HG02852 (cell line): ENCODE data around the gene MAN1C1.
"Not testable (repeated sequence)": the region's sequence is repeated elsewhere in the genome, so short reads cannot be mapped to it uniquely, and the experiment has no call there.

ENCODE experiments used
- ATAC-seq: cut with Tn5 transposase; IDR thresholded peaks from one replicate; pipeline ENCODE4 v1.9.1; 2021; ENCODE audit warnings: mild to moderate bottlenecking, moderate library complexity; ENCODE audit not compliant: unreplicated experiment

Gene MAN1C1

DNA sequence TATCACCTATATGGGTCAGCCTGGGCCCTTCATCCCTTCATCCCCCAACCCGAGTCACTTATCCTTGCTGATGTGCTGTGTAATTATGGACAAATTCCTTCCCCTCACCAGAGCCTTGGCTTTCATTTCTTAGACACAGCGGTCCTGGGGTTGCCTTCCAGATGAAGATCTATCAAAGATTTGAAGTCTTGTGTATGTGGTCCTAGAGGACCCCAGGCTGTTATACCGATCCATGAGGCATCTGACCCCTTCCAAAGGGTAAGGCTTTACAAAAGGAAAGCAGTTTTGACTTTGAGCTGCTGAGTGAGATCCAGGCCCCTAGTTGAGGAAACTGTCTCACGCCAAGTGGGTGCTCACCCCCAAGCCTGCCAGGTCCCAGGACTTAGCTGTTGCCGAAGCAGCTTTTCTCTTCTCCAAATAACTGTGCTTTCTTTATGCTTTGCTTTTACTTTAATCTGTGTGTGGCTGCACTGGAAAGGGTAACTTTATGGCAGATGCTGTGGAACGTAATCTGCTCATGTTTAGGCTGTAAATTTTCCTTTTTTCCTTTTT lies 37.6 kb downstream of the MAN1C1 start:
- ATAC-seq, result no peak

DNA sequence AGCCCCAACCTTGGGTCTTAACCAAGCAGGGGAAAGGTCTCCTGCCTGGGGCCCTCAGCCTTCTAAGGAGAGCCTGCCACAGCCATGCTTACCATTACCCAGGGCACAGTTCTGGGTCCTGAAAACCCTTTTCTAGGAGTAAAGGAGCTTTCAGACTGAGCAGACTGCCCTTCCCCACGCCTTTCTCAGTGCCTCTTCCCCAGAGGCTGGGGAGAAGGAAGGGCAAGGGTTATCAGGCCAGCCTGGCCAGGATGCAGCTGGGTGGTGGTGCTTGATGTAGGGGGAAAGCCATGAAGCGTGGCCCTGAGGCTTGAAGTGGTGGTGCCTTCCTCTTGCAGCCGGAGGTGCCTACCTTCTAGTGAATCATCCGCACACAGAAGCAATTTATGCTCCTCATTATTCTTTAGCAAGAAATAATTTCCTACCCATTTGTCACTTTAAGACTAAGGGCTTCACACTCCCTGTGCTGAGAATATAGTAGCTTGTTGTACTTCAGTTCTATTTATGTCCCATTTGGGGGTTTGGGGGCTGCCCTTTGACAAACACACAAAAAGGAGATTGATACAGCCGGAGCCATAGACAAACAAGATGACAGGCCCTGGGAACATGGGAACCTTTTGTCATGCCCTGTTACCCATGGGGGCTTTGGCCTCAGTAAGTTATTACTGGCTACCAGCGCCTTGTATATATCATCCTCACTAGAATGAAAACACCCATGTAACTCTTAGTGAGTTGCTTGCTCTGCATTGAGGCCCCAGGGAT lies 40.7 kb downstream of the MAN1C1 start:
- no peak for ATAC-seq

DNA sequence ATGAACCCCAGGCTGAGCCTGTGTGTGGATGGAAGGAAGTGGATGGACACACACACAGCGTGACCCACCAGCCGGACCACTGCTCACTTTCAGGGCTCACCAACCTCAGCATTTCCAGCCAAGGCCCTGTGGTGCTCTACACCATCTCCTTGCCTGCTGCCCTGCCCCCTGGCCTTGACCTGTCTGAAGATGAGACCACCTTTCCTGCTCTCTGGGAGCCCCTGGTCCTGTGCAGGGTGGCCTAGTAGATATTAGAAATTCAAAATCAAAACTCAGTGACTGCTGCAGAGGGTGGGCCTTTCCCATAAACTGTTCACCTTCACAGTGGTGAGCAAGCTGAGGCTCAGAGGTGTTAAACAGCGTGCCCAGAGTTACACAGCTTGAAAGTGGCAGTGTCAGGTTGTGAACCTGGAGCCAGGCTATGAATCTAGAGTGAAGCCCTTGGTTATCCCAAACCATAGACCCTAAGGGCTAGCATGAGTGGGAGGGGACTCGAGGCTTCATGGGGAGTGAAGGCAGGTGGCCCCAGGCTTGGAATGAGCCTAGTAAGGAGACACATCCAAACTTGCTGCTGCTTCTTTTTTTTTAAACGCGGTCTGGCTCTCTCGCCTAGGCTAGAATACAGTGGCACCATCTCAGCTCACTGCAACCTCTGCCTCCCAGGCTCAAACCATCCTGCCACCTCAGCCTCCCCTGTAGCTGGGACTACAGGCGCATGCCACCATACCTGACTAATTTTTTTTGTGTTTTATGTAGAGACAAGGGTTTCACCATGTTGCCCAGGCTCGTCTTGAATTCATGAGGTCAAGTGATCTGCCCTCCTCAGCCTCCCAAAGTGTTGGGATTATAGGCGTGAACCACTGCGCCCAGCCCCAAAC lies 41.5 kb downstream of the MAN1C1 start:
- ATAC-seq, result no peak

DNA sequence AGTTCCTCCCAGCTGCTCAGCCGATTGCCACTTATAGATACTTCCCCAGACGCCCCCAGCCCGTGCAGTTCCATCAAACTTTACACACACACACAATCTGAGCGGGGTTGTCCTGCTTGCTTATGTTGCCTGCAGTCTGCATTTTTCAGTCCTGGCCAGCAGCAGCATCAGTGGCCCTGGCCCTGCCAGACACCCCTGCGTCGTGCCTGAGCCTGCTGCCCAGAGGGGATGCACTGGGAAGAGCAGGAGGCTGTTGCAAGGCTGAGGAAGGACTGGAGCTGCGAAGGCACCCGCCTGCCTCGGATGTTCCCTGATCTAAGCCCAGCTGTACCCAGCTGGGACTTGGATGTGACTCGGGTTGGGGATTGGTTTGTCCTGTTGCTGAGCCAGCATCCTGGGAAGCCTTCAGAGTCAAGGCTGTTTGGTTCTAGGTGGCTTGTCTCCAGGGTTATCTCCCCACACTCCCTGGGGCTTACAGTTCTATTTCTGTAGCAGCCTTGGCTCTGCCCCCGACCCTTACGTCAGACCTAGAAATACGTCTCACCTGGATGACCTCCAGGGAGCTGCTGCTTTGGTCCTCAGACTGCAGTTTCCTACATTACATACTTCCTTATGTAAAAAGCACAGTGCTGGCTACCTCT lies 42.3 kb downstream of the MAN1C1 start:
- ATAC-seq, result no peak

DNA sequence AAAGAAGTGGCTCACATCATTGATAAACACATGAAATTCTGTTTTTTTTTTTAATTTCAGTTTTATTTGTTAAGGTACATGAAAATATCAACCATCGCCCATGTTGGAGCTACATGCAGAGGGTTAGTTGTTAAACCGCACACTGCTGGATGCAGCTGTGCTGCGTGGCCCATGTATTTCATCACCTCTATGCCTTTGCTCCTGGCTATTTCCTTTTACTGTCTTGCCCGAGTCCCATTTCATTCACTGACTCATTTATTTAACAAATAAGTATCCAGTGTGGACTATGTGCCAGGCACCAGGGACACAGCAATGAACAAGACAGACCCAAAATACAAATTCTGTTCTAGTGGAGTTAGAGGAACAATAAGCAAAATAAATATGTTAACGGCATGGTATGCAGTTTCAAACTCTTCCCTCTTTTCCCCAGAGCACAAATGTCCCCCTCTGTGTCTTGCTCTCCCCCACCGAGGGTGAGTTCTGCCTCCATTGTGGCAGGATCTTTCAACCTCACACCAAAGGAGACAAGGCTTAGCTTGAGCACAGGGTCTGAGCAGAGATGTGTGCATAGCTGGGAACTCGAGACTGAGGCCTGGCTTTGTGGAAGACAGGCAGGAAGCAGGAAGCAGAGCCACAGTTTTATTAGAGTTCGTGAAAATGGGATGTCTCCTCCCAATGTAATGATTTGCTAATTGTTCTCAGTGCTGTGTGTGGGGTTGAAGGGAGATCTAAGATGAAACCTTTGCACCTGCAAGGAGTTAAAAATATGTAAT lies 44.6 kb downstream of the MAN1C1 start:
- no peak for ATAC-seq

DNA sequence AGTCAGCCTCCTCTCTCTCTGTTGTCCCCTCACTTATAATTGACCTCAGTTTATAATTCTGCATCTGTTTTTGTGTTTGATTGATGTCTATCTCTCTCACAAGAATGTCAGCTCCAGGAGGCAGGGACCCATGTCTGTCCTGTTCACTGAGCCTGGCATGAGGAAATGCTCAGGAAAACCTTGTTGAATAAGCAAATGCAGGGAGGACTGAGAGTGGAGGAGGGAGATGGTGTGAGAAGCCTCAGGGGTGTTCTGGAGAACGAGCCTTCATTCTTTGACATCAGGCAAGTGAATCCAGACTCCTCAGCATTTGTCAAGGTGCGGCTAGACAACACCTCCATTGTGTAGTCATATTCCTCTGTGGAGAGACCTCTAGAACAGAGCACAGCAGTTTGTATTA lies 45.5 kb downstream of the MAN1C1 start:
- no peak for ATAC-seq

DNA sequence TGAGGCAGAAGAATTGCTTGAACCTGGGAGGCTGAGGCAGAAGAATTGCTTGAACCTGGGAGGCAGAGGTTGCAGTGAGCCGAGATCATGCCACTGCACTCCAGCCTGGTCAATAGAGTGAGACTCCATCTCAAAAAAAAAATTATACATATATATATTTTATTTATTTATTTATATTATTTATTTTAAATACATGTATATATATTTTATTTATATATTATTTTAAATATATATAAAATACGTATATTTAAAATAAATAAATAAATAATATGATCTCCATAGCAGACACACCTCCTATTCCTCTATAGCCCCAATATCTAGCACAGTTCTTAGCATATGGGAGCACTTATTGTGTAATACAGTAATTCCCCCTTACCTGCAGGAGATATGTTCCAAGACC lies 46.4 kb downstream of the MAN1C1 start:
- ATAC-seq, result not testable (repeated sequence)

DNA sequence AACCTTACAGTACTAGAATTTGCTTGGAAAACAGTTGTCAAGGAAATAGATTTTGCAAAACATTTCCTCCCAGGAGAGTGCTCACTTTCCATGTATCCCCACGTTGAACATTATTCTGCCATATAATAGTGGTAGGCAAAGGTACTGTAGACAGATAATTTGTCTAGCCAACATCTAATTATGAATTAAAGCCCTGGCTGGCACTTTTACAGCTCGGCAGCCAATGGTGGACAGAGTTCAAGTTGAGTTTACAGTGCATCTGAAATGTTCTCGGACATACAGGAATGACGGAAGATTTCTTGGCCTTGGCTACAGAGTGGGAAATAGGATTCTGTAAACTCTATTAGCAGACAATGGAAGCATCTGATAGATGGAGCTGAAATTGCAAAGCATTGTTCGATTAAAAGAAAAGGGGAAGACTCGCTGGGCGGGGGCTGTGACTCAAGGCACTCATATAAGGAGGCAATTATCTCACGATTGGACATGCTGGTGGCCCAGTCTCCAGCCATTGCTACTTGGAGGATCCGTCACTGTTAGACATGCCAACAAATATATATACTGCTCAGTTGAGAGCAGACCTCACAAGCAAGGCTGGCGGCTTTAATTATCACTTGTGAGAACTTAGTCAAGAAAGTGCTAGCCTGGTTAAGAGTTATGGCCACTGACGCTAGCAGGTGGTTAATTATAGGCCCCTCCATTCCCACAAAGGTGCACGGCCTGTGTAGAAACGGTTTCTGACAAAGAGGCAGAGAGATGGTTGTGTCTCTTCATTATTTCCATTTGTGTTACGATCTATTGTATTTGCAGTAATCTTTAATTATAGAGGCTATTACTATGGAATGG lies 48.0 kb downstream of the MAN1C1 start:
- no peak for ATAC-seq

DNA sequence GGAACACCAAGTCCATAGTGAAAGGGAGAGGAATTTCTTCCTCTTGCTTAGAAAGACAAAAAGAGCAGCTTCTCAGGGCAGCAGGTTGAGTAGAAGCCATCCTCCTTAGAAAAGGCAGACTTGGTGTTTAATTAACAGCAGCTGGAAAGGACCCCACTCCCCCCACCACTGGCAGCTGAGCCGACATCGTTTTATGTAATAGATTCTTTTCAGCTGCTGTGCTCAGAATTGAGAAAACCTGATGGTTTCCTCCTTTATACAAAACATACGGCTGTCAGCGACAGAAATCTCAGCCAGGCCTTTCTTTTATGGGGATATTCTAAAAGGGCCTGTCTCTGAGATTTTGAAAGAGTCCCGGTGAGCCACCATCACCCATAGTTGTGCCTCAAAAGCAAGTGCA lies 49.9 kb downstream of the MAN1C1 start:
- no peak for ATAC-seq

DNA sequence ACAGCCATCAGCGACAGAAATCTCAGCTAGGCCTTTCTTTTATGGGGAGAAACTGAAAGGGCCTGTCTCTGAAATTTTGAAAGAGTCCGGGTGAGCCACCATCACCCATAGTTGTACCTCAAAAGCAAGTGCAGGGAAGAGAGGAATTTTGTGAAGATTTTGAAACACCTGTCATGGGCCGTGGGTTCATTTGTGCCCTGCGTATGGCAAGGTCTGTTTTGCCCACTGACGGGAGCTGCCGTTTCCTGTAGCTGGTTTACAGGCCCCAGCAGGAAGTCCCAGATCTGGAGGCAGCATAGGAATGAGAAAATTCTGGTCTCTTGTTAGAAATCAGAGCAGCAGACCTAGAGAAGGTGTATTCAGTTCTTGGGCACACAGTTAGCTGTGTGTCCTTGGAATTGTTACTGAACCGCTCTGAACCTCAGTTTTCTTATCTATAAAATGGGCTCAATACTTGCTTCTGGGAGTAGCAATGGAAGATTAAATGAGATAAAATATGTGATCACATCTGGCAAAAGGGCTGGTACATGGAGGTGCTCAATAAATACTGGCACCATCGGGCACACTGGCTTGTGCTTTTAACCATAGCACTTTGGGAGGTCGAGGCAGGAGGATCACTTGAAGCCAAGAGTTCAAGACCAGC lies 52.5 kb downstream of the MAN1C1 start:
- no peak for ATAC-seq

DNA sequence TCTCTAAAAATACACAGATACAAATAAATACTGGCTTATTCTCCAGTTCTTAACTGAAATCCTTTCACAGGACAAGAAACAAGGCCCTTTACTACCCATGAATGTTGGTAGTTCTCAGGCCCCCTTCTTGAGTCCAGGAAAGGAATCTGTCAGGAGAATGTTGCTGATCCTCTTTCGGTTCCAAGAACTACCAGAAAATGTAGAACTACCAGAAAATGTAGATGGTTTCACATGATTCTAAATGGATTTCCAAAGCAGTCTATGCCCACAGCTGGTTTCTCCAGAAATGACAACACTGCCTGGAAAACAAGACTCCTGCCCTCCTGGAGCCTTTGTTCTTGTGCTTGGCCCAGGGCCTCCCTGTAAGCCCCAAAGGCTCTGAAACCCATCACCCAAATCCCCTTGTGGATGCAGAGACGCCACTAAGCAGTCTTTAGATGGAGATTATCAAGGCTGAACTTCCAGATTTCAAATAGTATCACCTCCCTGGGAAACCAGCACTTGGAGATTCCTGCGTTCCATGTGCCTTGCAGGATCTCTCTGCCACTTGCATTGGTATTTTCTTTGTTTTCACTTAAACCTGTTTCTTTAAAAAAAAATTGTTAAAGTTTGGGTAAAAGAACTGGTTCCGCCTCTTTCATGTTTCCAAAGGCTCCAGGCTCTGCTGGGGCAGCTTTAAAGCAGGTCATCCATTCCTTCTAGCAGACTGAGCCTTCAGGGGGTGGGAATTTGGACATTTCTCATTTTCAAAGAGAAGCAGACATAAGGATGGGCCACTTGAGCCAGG lies 53.4 kb downstream of the MAN1C1 start:
- no peak for ATAC-seq

DNA sequence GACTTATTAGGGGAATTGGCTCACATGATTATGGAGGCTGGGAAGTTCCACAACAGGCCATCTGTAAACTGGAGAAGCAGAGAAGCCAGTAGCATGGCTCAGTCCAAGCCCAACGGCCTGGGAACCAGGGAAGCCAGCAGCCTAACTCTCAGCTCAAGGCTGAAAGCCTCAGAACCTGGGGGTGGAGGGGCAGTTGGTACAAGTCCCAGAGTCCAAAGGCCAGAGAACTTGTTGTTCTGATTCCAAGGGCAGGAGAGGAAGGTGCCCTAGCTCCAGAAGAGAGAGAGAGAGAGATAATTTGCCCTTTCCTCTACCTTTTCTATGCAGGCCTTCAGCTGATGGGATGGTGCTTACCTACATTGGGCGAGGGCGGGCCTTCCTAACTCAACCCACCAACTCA lies 55.3 kb downstream of the MAN1C1 start:
- no peak for ATAC-seq

DNA sequence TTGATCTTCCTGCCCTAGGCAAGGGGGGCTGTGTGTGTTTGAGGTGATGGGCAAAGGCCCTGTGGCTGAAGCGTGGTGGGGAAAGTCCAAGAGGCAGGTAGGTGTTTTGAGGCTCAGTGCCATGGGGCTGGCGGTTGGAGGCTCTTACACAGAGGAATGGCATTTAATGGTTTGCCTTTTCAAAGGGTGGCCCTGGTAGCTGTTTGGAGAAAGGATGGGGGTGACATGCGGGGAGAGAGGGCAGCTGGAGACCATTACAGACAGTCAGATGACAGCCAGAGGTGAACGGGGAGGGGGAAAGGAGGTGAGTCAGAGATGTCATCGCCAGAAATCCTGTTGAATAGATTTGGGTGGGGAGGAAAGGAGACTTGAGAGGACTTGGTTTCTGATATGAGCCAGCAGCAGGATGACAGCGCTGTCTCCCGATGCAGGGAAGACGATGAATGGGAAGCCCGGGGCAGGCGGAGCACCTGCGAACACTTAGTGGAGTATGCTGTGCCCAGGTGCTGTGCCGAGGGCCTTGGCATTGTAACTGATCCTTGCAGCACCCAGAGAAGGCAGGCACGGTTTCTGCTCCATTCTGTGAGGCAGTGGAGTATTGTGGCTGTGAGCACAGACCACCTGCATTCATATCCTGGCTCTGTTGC lies 56.3 kb downstream of the MAN1C1 start:
- ATAC-seq, result no peak

DNA sequence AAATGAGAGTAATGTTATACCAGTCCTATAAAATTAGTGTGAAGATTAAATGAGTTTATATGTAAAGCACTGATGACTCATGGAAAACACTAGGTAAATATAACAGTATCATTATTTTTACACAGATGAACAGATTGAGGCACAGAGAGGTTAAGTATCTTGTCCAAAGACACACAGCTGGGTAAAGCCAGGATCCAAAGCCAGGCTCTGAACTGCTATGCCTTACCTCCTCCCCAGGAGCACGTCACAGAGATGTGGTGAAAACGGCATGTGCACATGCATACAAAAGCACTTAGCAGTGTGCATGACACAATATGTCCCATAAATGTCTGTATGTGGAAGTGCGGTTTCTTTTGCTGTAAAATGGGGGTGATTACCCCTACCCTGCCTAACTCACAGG lies 56.9 kb downstream of the MAN1C1 start:
- ATAC-seq, result no peak

DNA sequence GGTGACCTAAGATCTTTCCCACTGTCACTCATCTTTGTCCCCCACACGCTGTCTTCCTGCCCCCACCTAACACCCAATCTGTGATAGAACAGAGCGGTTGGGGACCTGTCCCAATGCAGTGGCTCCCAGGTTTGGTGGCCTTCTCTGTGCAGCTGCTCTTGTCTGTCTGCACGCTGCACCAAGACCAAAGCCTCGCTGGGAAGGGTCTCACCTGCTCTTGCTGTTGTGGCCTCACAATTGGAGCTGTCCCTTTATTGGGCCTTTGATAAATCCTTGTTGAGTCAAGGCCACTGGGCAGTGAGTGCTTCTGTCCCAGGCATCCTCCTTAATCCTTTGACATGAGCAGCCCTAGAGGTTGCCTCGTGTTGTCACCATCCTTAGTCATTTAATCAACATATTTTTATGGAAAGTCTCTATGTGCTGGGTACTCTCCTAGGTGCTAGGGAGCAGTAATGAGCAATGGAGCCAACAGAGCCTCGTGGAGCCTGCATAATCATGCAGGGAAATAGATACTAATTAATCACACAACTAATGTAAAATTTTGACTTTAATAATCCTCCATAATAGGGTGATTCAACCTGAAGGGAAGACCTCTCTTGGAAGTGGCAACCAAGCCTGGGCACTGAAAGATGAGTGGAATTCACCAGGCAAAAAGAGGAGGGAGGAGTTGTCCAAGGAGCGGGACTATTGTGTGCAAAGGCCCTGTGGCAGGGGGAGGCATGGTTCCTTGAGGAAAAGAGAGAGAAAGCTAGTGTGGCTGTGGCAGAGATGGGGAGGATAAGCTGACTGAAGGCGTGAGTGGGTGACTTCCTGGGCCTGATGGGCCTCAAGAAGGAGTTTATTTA lies 57.6 kb downstream of the MAN1C1 start:
- ATAC-seq, result no peak

DNA sequence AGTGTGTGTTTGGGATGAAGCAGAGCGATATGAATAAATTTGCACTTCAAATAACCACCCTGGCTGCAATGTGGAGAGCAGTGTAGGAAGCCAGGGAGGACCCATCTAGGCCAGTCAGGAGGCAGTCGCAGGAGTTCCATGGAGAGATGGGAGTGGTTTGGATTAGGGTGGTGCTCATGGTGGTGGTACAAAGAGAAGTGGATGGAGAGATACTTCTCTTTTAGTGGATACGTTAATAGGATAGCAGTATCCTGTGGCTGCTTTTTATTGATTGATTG lies 58.2 kb downstream of the MAN1C1 start:
- ATAC-seq, result no peak

DNA sequence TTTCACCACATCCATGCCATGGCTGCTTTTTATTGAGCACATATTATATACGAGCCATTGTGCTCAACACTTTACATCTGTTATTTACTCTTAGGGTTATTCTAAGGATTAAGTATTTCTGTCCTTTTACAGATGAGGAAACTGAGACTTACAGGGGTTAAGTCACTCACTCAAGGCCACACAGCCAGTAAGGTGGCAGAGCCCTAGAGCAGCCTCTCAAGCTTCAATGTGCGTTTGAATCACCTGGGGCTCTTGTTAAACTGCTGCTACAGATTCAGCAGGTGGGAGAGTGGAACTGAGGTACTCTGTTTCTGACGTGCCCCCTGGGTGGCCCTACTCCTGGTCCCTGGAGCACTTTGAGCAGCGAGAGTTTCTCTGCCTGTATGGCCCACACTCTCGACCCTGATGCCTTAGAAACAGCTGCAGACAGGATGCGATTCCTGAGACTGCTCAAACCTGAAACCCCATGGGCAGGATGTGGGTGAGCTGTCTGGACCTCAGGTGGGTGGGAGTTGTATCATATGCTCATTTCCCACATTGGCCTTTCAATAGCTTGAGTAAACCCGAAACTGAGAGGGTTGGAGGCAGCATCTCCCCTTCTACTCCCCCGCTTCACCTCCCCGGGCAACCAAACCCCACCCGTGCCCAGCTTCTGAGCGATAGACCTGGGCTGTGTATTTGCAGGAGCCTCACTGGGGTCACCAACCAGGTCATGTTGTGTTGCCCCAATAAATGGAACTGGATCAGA lies 59.3 kb downstream of the MAN1C1 start:
- ATAC-seq, result peak; percentile 96
